ENCODE measurements around the gene PGAP2.

PGAP2 gene

DNA sequence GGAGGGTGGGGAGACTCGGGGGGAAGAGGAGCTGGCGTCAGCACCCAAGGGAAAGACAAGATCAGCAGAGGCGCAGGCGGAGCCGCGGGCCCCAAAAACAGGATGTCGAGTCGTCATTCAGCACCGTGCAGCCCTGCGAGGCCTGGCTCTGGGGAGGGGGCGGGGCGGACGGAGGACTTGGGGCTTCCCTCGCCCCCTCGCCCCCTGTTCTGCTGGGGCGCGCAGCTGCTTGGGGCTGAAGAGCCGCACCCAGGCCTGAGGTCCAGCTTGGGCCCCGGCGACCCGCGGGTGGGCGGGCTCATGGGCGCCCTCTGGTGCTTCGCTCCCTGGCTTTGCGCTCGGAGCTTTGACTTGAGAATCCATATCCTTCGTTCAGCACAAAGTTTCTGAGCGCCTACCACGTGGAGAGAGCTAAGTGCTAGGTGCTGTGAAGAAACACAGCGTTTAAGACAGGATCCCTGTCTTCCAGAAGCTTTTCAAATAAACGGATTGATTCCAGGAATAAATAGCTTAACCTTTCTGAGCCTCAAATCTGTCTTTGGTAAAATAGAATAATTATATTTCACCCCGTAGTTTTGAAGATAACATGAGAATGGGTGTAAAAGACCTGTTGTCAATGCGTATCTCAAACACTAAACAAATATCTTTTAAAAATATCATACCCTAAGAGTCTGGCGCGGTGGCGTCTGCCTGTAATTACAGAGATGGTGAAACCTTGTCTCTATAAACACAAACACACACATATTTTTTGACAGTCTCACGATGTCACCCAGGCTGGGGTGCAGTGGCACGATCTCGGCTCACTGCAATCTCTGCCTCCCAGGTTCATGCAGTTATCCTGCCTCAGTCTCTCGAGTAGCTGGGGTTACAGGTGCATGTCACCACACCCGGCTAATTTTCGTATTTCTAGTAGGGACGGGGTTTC is 33.3 kb downstream of the PGAP2 start:
- TF ChIP-seq CTCF (IDR thresholded peaks at IDR 0.05; ENCODE audit: low read length) (peak; percentile 83), EZH2 (optimal IDR thresholded peaks at IDR 0.05; ENCODE audit: low read depth, low read length) (no peak)
- peak overlapping the region; percentile 51 for H2AFZ ChIP-seq (ENCODE audit: low read length)
- no peaks in the 10 kb centered on the region; the same call in 1 of the 2 replicates for H3K36me3 ChIP-seq (replicated peaks; ENCODE audit: insufficient read depth, low read length)
- peaks cover 40% of the 10 kb centered on the region for H3K79me2 ChIP-seq (ENCODE audit: low read length)
- H3K4me2 ChIP-seq (ENCODE audit: low read depth, low read length): peak overlapping the region; percentile 64
- DNase-seq: peak; percentile 89
- H3F3A ChIP-seq (ENCODE audit: insufficient read depth, low read length): peaks cover 7% of the 10 kb centered on the region
- H3K27me3 ChIP-seq (replicated peaks; ENCODE audit: insufficient read depth, low read length): no peaks in the 10 kb centered on the region
- H3K4me3 ChIP-seq (ENCODE audit: low read length): peak overlapping the region; percentile 76
- H3K9me3 ChIP-seq (replicated peaks; ENCODE audit: insufficient read depth, low read length): no peaks in the 10 kb centered on the region
- H3K4me1 ChIP-seq (ENCODE audit: low read length): peaks cover 34% of the 10 kb centered on the region
- peak overlapping the region; percentile 97 for H3K9ac ChIP-seq (ENCODE audit: low read length)
- 0 out of 2 replicates have a peak, but pooled peaks cover 4% of the 10 kb centered on the region for H4K20me1 ChIP-seq (ENCODE audit: insufficient read depth, low read length)
- no peaks in the 10 kb centered on the region for H3K9me2 ChIP-seq (replicated peaks; ENCODE audit: insufficient read depth, low read length)
- peak overlapping the region; percentile 91 for H3K27ac ChIP-seq (ENCODE audit: low read length)

GRCh38 chr11:3843326-3843725 is 35.0 kb downstream of the PGAP2 start:
- H3K4me2 ChIP-seq (ENCODE audit: low read depth, low read length): no peak overlapping the region
- H3K9me3 ChIP-seq (replicated peaks; ENCODE audit: insufficient read depth, low read length): no peaks in the 10 kb centered on the region
- H3F3A ChIP-seq (ENCODE audit: insufficient read depth, low read length): peaks cover 7% of the 10 kb centered on the region
- no peaks in the 10 kb centered on the region; the same call in 1 of the 2 replicates for H3K36me3 ChIP-seq (replicated peaks; ENCODE audit: insufficient read depth, low read length)
- no peak for TF ChIP-seq EZH2phosphoT487 (IDR thresholded peaks at IDR 0.05; ENCODE audit: low read length)
- TF ChIP-seq EZH2 (optimal IDR thresholded peaks at IDR 0.05; ENCODE audit: low read depth, low read length): no peak
- TF ChIP-seq CTCF (IDR thresholded peaks at IDR 0.05; ENCODE audit: low read length): no peak
- H4K20me1 ChIP-seq (ENCODE audit: insufficient read depth, low read length): no peaks in the 10 kb centered on the region
- DNase-seq: no peak
- no peak overlapping the region for H3K9ac ChIP-seq (ENCODE audit: low read length)
- no peaks in the 10 kb centered on the region for H3K27me3 ChIP-seq (replicated peaks; ENCODE audit: insufficient read depth, low read length)
- H3K4me1 ChIP-seq (ENCODE audit: low read length): peaks cover 20% of the 10 kb centered on the region
- H2AFZ ChIP-seq (ENCODE audit: low read length): no peak overlapping the region
- no peaks in the 10 kb centered on the region for H3K9me2 ChIP-seq (replicated peaks; ENCODE audit: insufficient read depth, low read length)
- H3K4me3 ChIP-seq (ENCODE audit: low read length): no peak overlapping the region
- H3K27ac ChIP-seq (ENCODE audit: low read length): no peak overlapping the region
- H3K79me2 ChIP-seq (ENCODE audit: low read length): peaks cover 24% of the 10 kb centered on the region

GRCh38 chr11:3845246-3845645 is 36.9 kb downstream of the PGAP2 start:
- H3F3A ChIP-seq (ENCODE audit: insufficient read depth, low read length): peaks cover 7% of the 10 kb centered on the region
- no peaks in the 10 kb centered on the region for H3K9me2 ChIP-seq (replicated peaks; ENCODE audit: insufficient read depth, low read length)
- peaks cover 5% of the 10 kb centered on the region for H3K79me2 ChIP-seq (ENCODE audit: low read length)
- no peaks in the 10 kb centered on the region for H3K27me3 ChIP-seq (replicated peaks; ENCODE audit: insufficient read depth, low read length)
- no peak overlapping the region for H3K4me3 ChIP-seq (ENCODE audit: low read length)
- H3K4me2 ChIP-seq (ENCODE audit: low read depth, low read length): no peak overlapping the region
- H3K27ac ChIP-seq (ENCODE audit: low read length): no peak overlapping the region
- DNase-seq: no peak
- H3K9me3 ChIP-seq (replicated peaks; ENCODE audit: insufficient read depth, low read length): no peaks in the 10 kb centered on the region
- H3K36me3 ChIP-seq (replicated peaks; ENCODE audit: insufficient read depth, low read length): no peaks in the 10 kb centered on the region
- H3K9ac ChIP-seq (ENCODE audit: low read length): no peak overlapping the region
- TF ChIP-seq EZH2phosphoT487 (IDR thresholded peaks at IDR 0.05; ENCODE audit: low read length) (no peak), EZH2 (optimal IDR thresholded peaks at IDR 0.05; ENCODE audit: low read depth, low read length) (no peak), CTCF (IDR thresholded peaks at IDR 0.05; ENCODE audit: low read length) (no peak)
- peaks cover 7% of the 10 kb centered on the region; the same call in 1 of the 2 replicates for H3K4me1 ChIP-seq (ENCODE audit: low read length)
- H4K20me1 ChIP-seq (ENCODE audit: insufficient read depth, low read length): no peaks in the 10 kb centered on the region
- no peak overlapping the region for H2AFZ ChIP-seq (ENCODE audit: low read length)

Data from MM.1S (cell line).